Rectal smooth muscle tissue (tissue), 1 donor: Measurements from ENCODE around the gene UCK1.

Source experiments
- H3K27ac ChIP-seq: one replicate; pipeline ENCODE4 v1.7.0; 2013; ENCODE audit warnings: low read depth, low read length, inconsistent platforms
- H3K27me3 ChIP-seq: one replicate; pipeline ENCODE4 v1.7.0; 2013; ENCODE audit warnings: low read length; ENCODE audit not compliant: control insufficient read depth, insufficient read depth
- H3K36me3 ChIP-seq: one replicate; pipeline ENCODE4 v1.7.0; 2013; ENCODE audit warnings: low read length; ENCODE audit not compliant: control insufficient read depth, insufficient read depth
- H3K4me1 ChIP-seq: one replicate; pipeline ENCODE4 v1.7.0; 2013; ENCODE audit warnings: low read length; ENCODE audit not compliant: control insufficient read depth, insufficient read depth
- H3K4me3 ChIP-seq: one replicate; pipeline ENCODE4 v1.7.0; 2013; ENCODE audit warnings: low read length
- H3K9ac ChIP-seq: one replicate; pipeline ENCODE4 v1.7.0; 2013; ENCODE audit warnings: low read length

Gene UCK1

DNA sequence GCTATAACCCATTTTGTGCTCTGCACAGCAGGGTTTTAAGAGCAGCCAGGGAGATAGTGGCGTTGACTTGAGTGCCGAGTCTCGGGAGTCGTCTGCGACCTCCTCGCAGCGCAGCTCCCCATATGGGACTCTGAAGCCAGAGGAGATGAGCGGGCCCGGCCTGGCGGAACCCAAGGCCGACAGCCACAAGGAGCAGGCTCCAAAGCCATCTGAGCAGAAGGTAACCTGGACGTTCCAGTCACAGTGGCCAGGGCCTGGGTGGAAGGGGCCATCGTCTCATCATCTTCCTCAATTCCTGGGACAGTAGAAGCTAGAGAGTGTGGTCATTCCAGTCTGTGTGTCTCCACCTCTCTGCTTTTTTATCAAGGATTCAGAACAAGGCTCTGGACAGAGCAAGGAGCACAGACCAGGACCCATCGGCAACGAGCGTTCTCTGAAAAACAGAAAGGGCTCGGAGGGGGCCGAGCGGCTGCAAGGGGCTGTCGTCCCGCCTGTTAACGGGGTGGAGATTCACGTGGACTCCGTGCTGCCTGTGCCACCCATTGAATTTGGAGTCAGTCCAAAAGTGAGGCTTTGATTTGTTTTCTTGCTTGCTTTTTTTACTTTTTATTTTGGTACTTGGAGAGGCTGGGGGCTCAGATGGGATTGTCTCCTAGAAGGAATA is 48.6 kb downstream of the UCK1 start:
- peak overlapping the region; percentile 55 for H3K27ac ChIP-seq
- no peak overlapping the region for H3K9ac ChIP-seq
- H3K4me3 ChIP-seq: no peak overlapping the region
- H3K36me3 ChIP-seq: peaks cover 75% of the 10 kb centered on the region
- peaks cover 3% of the 10 kb centered on the region for H3K4me1 ChIP-seq
- no peaks in the 10 kb centered on the region for H3K27me3 ChIP-seq

DNA sequence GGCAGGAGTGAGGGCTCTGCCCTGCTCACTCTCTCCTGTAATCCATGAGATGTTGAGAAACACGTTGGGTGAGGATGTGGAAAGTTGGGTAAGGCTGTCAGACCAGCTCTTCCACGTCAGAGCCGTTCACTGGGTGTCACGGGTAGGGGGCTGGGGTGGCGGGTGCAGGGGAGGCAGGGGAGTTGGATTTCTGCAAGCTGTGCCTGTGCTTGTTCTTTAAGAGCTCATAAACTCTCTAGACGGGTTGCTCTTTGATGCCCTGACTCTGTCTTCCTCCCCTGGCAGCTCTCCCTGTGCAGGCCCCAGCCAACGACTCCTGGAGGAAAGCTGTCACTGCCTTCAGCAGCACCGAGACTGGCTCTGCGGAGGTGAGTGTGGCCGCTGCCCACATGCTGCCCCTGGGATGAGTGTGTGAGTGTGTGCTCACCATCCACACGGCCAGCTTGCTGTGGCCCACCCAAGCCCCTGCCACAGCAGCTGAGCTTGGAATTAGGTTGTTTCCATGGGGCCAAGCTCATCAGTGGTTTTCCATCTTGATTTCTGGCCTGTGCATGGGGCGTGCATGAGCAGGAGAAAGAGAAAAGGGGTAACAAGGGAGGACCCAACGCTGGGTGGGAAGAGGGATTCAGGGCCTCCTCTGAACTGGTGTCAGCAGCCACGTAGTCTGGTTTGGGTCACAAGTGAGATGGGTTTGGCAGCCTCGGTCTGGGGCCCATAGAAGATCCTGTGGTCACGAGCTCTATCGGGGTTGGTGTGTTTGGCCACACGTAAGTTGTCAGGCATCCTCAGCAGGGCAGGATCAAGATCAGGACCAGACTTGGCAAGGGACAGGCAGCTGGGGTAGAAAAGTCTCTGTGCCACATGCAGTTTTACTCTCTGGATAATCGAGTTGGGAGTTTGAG is 49.4 kb downstream of the UCK1 start:
- no peak overlapping the region for H3K4me3 ChIP-seq
- peaks cover 3% of the 10 kb centered on the region for H3K4me1 ChIP-seq
- H3K36me3 ChIP-seq: peaks cover 79% of the 10 kb centered on the region
- H3K27me3 ChIP-seq: no peaks in the 10 kb centered on the region
- no peak overlapping the region for H3K9ac ChIP-seq
- H3K27ac ChIP-seq: peak overlapping the region; percentile 55

DNA sequence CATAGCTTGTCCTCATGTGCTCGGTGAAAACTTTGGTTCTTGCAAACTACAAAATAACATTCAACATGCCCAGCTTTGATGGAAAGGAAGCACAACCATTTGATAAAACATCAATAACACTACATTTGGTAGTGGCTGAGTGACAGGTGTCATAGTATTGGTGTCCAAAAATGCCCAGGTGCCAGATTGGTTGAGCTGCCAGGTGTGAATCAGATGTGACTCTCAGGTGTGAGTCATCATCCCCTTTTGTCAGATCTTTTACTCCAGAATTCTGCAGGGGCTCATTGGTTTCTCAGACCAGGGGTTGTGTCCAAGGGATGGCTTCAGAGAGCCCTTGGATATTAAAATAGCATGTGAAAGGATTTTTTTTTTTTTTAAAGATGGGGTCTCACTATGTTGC is 50.8 kb downstream of the UCK1 start:
- Histone ChIP-seq H3K4me3 (no peak overlapping the region), H3K27ac (peak overlapping the region; percentile 13), H3K9ac (no peak overlapping the region), H3K4me1 (peaks cover 3% of the 10 kb centered on the region), H3K36me3 (peaks cover 71% of the 10 kb centered on the region), H3K27me3 (no peaks in the 10 kb centered on the region)

DNA sequence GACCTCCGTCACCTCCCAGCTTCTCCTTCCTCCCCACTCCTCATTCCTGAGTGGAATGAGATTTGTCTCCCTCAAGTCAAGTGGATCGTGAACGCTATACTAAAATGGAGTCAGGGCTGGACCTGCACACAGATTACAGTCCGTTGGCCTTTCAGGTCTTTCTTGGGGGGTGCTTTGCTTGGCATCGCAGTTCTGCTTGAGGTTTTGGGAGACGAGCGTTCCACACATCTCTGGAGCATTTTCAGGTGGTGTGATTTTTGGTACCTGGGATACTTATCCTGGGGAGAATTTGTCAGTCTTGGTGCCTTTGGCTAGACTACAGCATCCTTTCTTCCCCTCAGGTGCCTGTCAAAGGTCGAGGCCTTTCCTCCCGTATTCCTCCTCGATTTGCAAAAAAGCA is 52.2 kb downstream of the UCK1 start:
- no peak overlapping the region for H3K9ac ChIP-seq
- H3K36me3 ChIP-seq: peaks cover 63% of the 10 kb centered on the region
- H3K4me1 ChIP-seq: peaks cover 3% of the 10 kb centered on the region
- H3K27ac ChIP-seq: no peak overlapping the region
- H3K4me3 ChIP-seq: no peak overlapping the region
- no peaks in the 10 kb centered on the region for H3K27me3 ChIP-seq

DNA sequence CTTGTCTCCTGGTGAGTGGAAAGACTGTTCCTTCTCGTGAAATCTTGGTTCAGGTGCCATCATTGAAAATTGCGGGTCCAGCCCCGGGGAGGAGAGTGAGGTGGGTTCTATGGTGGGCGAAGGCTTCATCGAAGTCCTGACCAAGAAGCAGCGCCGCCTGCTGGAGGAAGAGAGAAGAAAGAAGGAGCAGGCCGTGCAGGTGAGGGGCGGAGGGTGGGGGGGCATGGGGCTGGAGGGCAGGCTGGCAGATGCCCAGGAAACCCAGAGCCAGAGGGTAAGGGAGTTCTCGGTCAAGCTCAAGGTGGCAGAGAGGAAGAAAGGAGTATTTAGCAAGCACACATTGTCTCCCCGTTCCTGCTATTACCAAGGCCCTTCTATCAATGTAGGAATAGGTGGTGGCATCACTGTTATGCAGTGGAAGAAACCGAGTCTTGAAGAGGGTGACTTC is 52.6 kb downstream of the UCK1 start:
- peaks cover 64% of the 10 kb centered on the region for H3K36me3 ChIP-seq
- H3K4me3 ChIP-seq: no peak overlapping the region
- no peak overlapping the region for H3K27ac ChIP-seq
- no peaks in the 10 kb centered on the region for H3K27me3 ChIP-seq
- H3K4me1 ChIP-seq: peaks cover 3% of the 10 kb centered on the region
- H3K9ac ChIP-seq: no peak overlapping the region

DNA sequence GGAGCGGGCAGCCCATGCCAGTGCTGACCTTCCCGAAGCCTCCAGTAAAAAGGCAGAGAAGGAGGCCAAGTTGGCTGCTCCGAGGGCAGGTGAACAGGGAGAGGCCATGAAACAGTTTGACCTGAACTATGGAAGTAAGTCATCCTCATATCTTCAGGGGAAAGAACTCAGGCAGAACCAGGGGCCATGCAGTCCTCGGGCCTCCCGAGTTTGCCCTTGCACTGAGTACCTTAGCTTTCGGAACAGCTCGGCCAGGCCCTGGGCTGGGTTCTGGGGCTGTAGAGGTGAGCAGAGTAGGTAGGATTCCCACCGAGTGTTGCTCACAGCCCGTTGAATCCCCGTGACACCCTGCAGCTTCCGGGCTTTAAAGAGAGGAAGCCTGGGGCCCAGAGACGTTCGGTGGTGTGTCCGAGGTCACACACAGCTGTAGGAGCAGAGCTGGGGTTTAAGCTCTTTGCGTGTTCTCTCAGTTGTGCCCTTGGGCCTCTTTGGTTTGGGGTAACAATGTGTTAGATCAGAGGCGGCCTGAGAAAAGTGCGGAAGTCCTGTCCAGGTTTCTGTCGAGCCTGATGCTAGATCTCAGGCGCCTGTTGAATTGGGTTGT is 53.1 kb downstream of the UCK1 start:
- no peaks in the 10 kb centered on the region for H3K27me3 ChIP-seq
- H3K4me1 ChIP-seq: peaks cover 1% of the 10 kb centered on the region
- no peak overlapping the region for H3K4me3 ChIP-seq
- no peak overlapping the region for H3K9ac ChIP-seq
- no peak overlapping the region for H3K27ac ChIP-seq
- peaks cover 64% of the 10 kb centered on the region for H3K36me3 ChIP-seq

DNA sequence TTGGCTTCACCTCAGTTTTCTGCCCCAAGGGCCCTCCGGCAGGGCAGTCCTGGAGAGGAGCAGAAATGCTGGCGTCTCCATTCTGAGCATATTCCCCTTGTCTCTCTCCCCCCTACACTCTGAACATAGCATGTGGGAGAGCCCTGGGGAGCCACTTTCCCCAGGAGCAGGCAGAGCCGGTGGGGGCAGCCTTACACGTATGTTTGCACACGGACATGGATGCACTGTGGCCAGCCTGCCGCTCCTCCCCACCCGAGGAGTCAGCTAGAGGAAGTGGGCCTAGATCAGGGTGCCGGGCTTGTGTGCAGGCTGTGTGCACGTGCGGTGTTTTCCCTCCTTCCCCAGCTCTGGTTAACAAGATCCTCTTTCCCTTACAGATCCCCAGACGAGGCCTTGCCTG is 53.7 kb downstream of the UCK1 start:
- Histone ChIP-seq H3K27ac (no peak overlapping the region), H3K27me3 (no peaks in the 10 kb centered on the region), H3K36me3 (peaks cover 61% of the 10 kb centered on the region), H3K9ac (no peak overlapping the region), H3K4me1 (no peaks in the 10 kb centered on the region), H3K4me3 (no peak overlapping the region)

DNA sequence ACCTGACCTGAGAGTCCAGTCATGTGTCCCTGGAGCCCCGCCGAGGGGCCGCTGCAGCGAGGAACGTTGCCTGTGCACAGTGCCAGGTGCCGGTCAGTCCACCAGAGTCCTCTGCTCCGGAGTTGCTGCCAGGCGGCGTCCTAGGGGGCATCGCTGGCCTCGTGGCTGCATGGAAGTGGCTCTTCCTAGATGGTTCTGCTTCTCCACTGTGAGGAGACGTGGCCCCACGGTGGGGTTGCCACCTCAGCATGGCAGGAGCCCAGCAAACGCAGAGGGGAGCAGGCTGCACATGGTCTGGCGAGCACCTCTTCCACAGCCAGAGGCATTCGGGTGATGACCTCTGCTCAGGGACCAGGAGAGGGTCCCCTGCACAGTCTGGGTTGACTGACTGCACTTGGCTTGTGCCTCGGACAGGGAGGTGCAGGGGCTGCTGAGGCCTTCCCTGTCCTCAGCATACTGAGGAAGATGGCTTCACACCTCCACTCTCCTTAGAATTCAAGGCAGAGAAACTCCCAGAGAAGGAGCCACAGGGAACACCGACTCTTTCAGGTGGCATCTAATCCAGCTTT is 54.2 kb downstream of the UCK1 start:
- Histone ChIP-seq H3K4me3 (no peak overlapping the region), H3K36me3 (peaks cover 60% of the 10 kb centered on the region), H3K27me3 (no peaks in the 10 kb centered on the region), H3K4me1 (no peaks in the 10 kb centered on the region), H3K27ac (no peak overlapping the region), H3K9ac (no peak overlapping the region)

DNA sequence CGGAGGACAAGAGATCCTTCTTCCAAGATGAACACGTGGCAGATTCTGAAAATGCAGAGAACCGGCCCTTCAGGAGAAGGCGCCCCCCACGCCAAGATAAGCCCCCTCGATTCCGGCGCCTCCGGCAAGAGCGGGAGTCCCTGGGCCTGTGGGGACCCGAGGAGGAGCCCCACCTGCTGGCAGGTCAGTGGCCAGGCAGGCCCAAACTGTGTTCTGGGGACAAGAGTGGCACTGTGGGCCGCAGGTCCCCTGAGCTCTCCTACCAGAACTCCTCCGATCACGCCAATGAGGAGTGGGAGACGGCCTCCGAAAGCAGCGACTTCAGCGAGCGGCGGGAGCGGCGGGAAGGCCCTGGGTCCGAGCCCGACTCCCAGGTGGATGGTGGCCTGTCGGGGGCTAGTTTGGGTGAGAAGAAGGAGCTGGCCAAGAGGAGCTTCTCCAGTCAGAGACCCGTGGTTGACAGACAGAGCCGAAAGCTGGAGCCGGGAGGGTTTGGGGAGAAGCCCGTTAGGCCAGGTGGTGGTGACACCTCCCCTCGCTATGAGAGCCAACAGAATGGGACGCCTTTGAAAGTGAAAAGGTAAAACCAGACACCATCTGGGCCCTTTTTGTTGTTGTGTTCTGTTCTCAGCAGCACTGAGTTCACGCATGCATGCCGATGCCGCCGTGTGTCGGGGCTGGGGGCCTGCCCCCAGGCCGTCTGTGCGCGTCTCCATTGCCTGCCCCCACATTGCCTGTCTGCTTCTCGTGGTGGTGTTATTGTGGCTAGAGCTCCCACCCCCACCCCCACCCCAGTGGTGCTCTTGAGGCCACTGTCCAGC is 54.9 kb downstream of the UCK1 start:
- Histone ChIP-seq H3K27ac (no peak overlapping the region), H3K9ac (no peak overlapping the region), H3K36me3 (peaks cover 60% of the 10 kb centered on the region), H3K4me3 (no peak overlapping the region), H3K27me3 (no peaks in the 10 kb centered on the region), H3K4me1 (no peaks in the 10 kb centered on the region)

DNA sequence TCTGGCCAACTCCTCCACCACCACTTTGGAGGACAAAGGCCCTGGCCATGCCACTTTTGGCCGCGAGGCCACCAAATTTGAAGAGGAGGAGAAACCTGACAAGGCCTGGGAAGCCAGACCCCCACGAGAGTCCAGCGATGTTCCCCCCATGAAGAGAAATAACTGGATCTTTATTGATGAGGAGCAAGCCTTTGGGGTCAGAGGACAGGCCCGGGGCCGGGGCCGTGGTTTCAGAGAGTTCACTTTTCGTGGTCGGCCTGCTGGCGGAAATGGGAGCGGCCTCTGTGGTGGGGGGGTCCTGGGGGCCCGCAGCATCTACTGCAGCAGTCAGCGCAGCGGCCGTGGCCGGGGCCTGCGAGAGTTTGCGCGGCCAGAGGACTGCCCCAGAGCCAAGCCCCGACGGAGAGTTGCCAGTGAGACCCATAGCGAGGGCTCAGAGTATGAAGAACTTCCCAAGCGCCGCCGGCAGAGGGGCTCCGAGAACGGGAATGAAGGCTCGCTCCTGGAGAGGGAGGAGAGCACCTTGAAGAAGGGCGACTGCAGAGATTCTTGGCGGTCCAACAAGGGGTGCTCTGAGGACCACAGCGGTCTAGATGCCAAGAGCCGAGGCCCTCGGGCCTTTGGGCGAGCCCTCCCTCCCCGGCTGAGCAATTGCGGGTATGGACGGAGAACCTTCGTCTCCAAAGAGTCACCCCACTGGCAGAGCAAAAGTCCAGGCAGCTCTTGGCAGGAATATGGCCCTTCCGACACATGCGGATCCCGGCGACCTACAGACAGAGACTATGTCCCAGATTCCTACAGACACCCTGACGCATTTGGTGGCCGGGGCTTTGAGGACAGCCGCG is 55.7 kb downstream of the UCK1 start:
- H3K4me3 ChIP-seq: no peak overlapping the region
- H3K36me3 ChIP-seq: peaks cover 60% of the 10 kb centered on the region
- no peak overlapping the region for H3K27ac ChIP-seq

DNA sequence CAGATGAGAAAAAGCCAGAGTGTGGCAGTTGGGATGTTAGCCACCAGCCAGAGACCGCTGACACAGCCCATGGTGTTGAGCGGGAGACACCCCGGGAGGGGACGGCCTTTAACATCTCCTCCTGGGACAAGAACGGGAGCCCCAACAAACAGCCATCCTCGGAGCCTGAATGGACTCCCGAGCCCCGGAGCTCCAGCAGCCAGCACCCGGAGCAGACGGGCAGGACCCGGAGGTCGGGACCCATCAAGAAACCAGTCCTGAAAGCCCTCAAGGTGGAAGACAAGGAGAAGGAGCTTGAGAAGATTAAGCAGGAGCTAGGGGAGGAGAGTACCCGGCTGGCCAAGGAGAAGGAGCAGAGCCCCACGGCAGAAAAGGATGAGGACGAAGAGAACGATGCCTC is 56.4 kb downstream of the UCK1 start:
- H3K4me3 ChIP-seq: no peak overlapping the region
- peaks cover 56% of the 10 kb centered on the region for H3K36me3 ChIP-seq
- no peaks in the 10 kb centered on the region for H3K4me1 ChIP-seq
- H3K27ac ChIP-seq: no peak overlapping the region
- H3K9ac ChIP-seq: no peak overlapping the region
- no peaks in the 10 kb centered on the region for H3K27me3 ChIP-seq

More for the DNA sequence above, 55.7 kb downstream of the UCK1 start:
- no peaks in the 10 kb centered on the region for H3K4me1 ChIP-seq
- H3K27me3 ChIP-seq: no peaks in the 10 kb centered on the region
- H3K9ac ChIP-seq: no peak overlapping the region
